HepG2 (cell line): Measurements from ENCODE around the gene FUT3. TPM values are rescaled to one million over a fixed set of nuclear protein-coding genes. Genes with fewer than 3 reads are reported as not detected.

Experiments
- ARID3A ChIP-seq: IDR thresholded peaks from 2 replicates; pipeline ENCODE4 v1.6.1; 2012; ENCODE audit warnings: low read depth, low read length, improper control_type of control experiment
- ATRX ChIP-seq: sonication (generic); formaldehyde crosslinking; IDR thresholded peaks from 2 replicates; pipeline ENCODE4 v1.4.0; 2020; ENCODE audit warnings: missing genetic modification reagents, borderline replicate concordance
- BCL6 ChIP-seq: IDR thresholded peaks from 2 replicates; pipeline ENCODE4 v1.6.1; 2016; ENCODE audit warnings: missing genetic modification reagents, missing compliant biosample characterization
- EED ChIP-seq: sonication (generic); formaldehyde crosslinking; IDR thresholded peaks from 2 replicates; pipeline ENCODE4 v1.5.0; 2020; ENCODE audit warnings: mild to moderate bottlenecking, missing genetic modification reagents
- ETV6 ChIP-seq: sonication (generic); formaldehyde crosslinking; conservative IDR thresholded peaks from 2 replicates; pipeline ENCODE4 v1.4.0; 2020; ENCODE audit warnings: missing genetic modification reagents
- GMEB1 ChIP-seq: sonication (generic); formaldehyde crosslinking; IDR thresholded peaks from 2 replicates; pipeline ENCODE4 v1.5.1; 2020; ENCODE audit warnings: missing genetic modification reagents, mild to moderate bottlenecking, borderline replicate concordance
- KMT2B ChIP-seq: IDR thresholded peaks from 2 replicates; pipeline ENCODE4 v1.6.1; 2016; ENCODE audit warnings: missing genetic modification reagents, missing compliant biosample characterization
- LCORL ChIP-seq, 2 experiments: fragments of 450-650 bp in 1 of 2; sonication (generic) in 1 of 2; formaldehyde crosslinking in 1 of 2; IDR thresholded peaks; 2 replicates each; pipeline versions ENCODE4 v1.5.0 to v1.6.1; 2017 to 2020; ENCODE audit warnings: antibody characterized with exemption in 1 of 2, missing genetic modification reagents in 1 of 2
- MAFG ChIP-seq: sonication (generic); formaldehyde crosslinking; IDR thresholded peaks from 2 replicates; pipeline ENCODE4 v1.5.1; 2020; ENCODE audit warnings: mild to moderate bottlenecking, missing genetic modification reagents
- MXD4 ChIP-seq: IDR thresholded peaks from 2 replicates; pipeline ENCODE4 v1.6.1; 2016; ENCODE audit warnings: mild to moderate bottlenecking, missing biosample characterization, missing genetic modification reagents
- MZF1 ChIP-seq: sonication (generic); formaldehyde crosslinking; IDR thresholded peaks from 2 replicates; pipeline ENCODE4 v1.8.1; 2023; ENCODE audit warnings: mild to moderate bottlenecking, missing genetic modification reagents, borderline replicate concordance
- NCOA1 ChIP-seq: sonication (generic); formaldehyde crosslinking; IDR thresholded peaks from 2 replicates; pipeline ENCODE4 v1.9.0; 2021; ENCODE audit warnings: missing genetic modification reagents
- SMARCC2 ChIP-seq: fragments of 450-650 bp; IDR thresholded peaks from 2 replicates; pipeline ENCODE4 v1.6.1; 2017; ENCODE audit warnings: antibody characterized with exemption, mild to moderate bottlenecking
- SOX5 ChIP-seq: IDR thresholded peaks from 2 replicates; pipeline ENCODE4 v1.6.1; 2016; ENCODE audit warnings: borderline replicate concordance
- TMF1 ChIP-seq: sonication (generic); formaldehyde crosslinking; IDR thresholded peaks from 2 replicates; pipeline ENCODE4 v1.8.1; 2022; ENCODE audit warnings: low read depth, missing genetic modification reagents
- ZNF138 ChIP-seq: sonication (generic); formaldehyde crosslinking; IDR thresholded peaks from 2 replicates; pipeline ENCODE4 v1.5.0; 2020; ENCODE audit warnings: mild to moderate bottlenecking, low read depth, missing genetic modification reagents
- ZNF143 ChIP-seq: sonication (generic); formaldehyde crosslinking; IDR thresholded peaks from 2 replicates; pipeline ENCODE4 v1.4.0; 2020; ENCODE audit warnings: missing genetic modification reagents
- ZNF292 ChIP-seq: sonication (generic); formaldehyde crosslinking; IDR thresholded peaks from 2 replicates; pipeline ENCODE4 v1.8.1; 2022; ENCODE audit warnings: mild to moderate bottlenecking, low read depth, missing genetic modification reagents, borderline replicate concordance
- ZNF34 ChIP-seq: sonication (generic); formaldehyde crosslinking; IDR thresholded peaks from 2 replicates; pipeline ENCODE4 v1.4.0; 2020; ENCODE audit warnings: mild to moderate bottlenecking, missing genetic modification reagents, borderline replicate concordance
- ZNF432 ChIP-seq: sonication (generic); formaldehyde crosslinking; IDR thresholded peaks from 2 replicates; pipeline ENCODE4 v1.5.0; 2020; ENCODE audit warnings: missing genetic modification reagents, mild to moderate bottlenecking, borderline replicate concordance
- ZNF460 ChIP-seq: sonication (generic); formaldehyde crosslinking; IDR thresholded peaks from 2 replicates; pipeline ENCODE4 v1.5.1; 2020; ENCODE audit warnings: missing genetic modification reagents, mild to moderate bottlenecking, borderline replicate concordance
- ZNF512 ChIP-seq: sonication (generic); formaldehyde crosslinking; IDR thresholded peaks from 2 replicates; pipeline ENCODE4 v1.4.0; 2020; ENCODE audit warnings: mild to moderate bottlenecking, missing genetic modification reagents
- ZNF543 ChIP-seq: sonication (generic); formaldehyde crosslinking; IDR thresholded peaks from 2 replicates; pipeline ENCODE4 v1.4.0; 2020; ENCODE audit warnings: mild to moderate bottlenecking, missing genetic modification reagents
- ZNF615 ChIP-seq: sonication (generic); formaldehyde crosslinking; IDR thresholded peaks from 2 replicates; pipeline ENCODE4 v1.5.0; 2020; ENCODE audit warnings: mild to moderate bottlenecking, missing genetic modification reagents, borderline replicate concordance
- ZSCAN20 ChIP-seq: sonication (generic); formaldehyde crosslinking; IDR thresholded peaks from 2 replicates; pipeline ENCODE4 v1.4.0; 2020; ENCODE audit warnings: missing genetic modification reagents, mild to moderate bottlenecking, borderline replicate concordance
- ZSCAN21 ChIP-seq: sonication (generic); formaldehyde crosslinking; IDR thresholded peaks from 2 replicates; pipeline ENCODE4 v1.8.0; 2022; ENCODE audit warnings: mild to moderate bottlenecking, missing genetic modification reagents, moderate library complexity, borderline replicate concordance
- polyA plus RNA-seq, 8 experiments: library from polyadenylated mRNA; depleted of rRNA in 3 of 8; stranded (reverse) in 7 of 8; unstranded in 1 of 8; fragments of >200 nt; fragmentation: Illumina TruSeq in 4 of 8; extraction: Trizol in 4 of 8; gene quantifications; 2 replicates each; pipeline versions ENCODE4 v1.2.1 to v1.2.3, GENCODE V29; 2011 to 2016; ENCODE audit warnings: low read depth in 4 of 8, missing spikeins in 1 of 8, mixed read lengths in 1 of 8; ENCODE audit not compliant: insufficient read depth in 1 of 8
- total RNA-seq, 5 experiments: library from RNA; depleted of rRNA; stranded (reverse); fragments of >200 nt; fragmentation: Illumina TruSeq; extraction: Trizol; gene quantifications; 2 replicates each; pipeline ENCODE4 v1.2.3, GENCODE V29; 2016; ENCODE audit warnings: low read depth in 1 of 5

Gene FUT3
- total and polyA plus RNA-seq, 2 of the 13 experiments (the other 11 are each of a cell fraction or from before 2014, with no cell fraction given): 0.53 to 1.1 TPM

GRCh38 chr19:5827891-5828660 lies 23.2 kb downstream of the FUT3 start (continued):
- TF ChIP-seq MZF1 (CRISPR knock-in tag): 0 out of 2 replicates have a peak, but pooled peaks have one; percentile 54
- TF ChIP-seq TMF1 (CRISPR knock-in tag): peak; percentile 77
- no peak for TF ChIP-seq LCORL (IDR thresholded peaks at IDR 0.05)
- no peak for TF ChIP-seq LCORL (CRISPR knock-in tag; IDR thresholded peaks at IDR 0.05)
- TF ChIP-seq KMT2B (CRISPR knock-in tag): peak; percentile 29; the same call in 1 of the 2 replicates
- TF ChIP-seq EED (CRISPR knock-in tag): no peak; the same call in 1 of the 2 replicates
- TF ChIP-seq ZNF543 (CRISPR knock-in tag): peak; percentile 57
- peak; percentile 30; the same call in 1 of the 2 replicates for TF ChIP-seq ZNF292 (CRISPR knock-in tag)
- TF ChIP-seq ZNF138: peak; percentile 78
- TF ChIP-seq MXD4 (CRISPR knock-in tag): peak; percentile 66; the same call in 1 of the 2 replicates
- TF ChIP-seq ZNF512 (CRISPR knock-in tag): no peak
- no peak for TF ChIP-seq ZNF432
- TF ChIP-seq ZNF460 (CRISPR knock-in tag): no peak; the same call in 1 of the 2 replicates
- no peak; the same call in 1 of the 2 replicates for TF ChIP-seq ZNF143 (CRISPR knock-in tag)
- TF ChIP-seq ZSCAN20 (CRISPR knock-in tag): no peak
- no peak for TF ChIP-seq NCOA1 (CRISPR knock-in tag)
- TF ChIP-seq GMEB1: peak; percentile 91
- TF ChIP-seq MAFG: no peak
- no peak for TF ChIP-seq ZNF615 (CRISPR knock-in tag)
- peak; percentile 55 for TF ChIP-seq SOX5 (CRISPR knock-in tag)
- TF ChIP-seq ARID3A: no peak
- TF ChIP-seq ATRX: no peak
- peak; percentile 97 for TF ChIP-seq ZSCAN21 (CRISPR knock-in tag)
- TF ChIP-seq BCL6 (CRISPR knock-in tag): no peak
- TF ChIP-seq SMARCC2: no peak
- no peak; the same call in 1 of the 2 replicates for TF ChIP-seq ZNF34 (CRISPR knock-in tag)
- TF ChIP-seq ETV6 (CRISPR knock-in tag): 0 out of 2 replicates have a peak, but pooled peaks have one; percentile 62
